ENCODE results near the gene KLK2.

KLK2 gene

DNA sequence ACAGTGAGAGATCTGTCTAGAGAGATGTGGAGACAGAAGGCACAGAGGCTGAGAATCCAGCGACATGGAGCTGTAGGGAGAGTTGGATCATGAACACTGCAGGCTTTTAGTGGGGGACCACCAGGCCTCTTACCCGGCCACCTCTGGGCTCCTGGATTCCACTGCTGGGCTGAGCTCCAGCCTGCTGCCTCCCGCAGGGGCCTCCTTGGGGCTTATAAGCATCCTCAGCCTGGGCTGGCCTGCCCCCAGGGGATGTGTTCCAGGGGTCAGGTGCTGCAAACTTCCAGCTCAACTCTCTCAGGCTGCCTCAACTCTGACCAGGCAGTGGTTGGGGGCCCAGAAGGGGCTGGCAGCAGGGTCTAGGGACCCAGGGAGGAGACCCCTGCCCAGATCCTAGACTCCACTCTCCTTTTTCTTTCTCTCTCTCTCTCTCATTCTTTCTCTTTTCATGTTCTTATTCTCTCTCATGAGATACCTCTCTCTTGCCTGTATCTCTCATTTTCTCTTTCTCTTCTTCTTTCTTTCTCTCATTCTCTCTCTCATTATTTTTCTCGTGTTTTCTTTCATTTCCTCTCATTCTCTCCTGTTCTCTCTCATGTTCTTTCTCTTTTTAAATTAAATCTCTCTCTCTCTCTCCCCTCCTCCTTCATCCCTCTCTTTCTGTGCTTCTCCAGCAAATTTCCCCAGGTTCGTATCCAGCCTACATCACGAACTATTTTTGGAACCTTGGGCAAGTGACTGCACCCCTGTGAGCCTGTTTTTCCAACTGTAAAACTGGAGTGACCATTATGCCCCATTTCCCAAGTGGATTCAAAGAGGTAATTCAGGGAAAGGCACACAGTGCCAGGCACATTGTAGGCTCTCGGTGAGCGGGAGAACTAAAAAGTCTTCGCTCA, 38.2 kb downstream of the KLK2 start, which contains the start of gene KLK4:
TSS of gene KLK4 (minus strand) at position 190 of the 896 bp plus-strand sequence. CDS start 657 bp downstream, outside the sequence.
- H3K4me3 ChIP-seq (ENCODE audit: low read length), result no peak within 1 kb of the TSS
- DNase-seq (ENCODE audit: low read depth), result no peak
- TF ChIP-seq, protein P1, sequence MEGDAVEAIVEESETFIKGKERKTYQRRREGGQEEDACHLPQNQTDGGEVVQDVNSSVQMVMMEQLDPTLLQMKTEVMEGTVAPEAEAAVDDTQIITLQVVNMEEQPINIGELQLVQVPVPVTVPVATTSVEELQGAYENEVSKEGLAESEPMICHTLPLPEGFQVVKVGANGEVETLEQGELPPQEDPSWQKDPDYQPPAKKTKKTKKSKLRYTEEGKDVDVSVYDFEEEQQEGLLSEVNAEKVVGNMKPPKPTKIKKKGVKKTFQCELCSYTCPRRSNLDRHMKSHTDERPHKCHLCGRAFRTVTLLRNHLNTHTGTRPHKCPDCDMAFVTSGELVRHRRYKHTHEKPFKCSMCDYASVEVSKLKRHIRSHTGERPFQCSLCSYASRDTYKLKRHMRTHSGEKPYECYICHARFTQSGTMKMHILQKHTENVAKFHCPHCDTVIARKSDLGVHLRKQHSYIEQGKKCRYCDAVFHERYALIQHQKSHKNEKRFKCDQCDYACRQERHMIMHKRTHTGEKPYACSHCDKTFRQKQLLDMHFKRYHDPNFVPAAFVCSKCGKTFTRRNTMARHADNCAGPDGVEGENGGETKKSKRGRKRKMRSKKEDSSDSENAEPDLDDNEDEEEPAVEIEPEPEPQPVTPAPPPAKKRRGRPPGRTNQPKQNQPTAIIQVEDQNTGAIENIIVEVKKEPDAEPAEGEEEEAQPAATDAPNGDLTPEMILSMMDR (conservative IDR thresholded peaks at IDR 0.05; ENCODE audit: low read depth, low read length), result no peak

DNA sequence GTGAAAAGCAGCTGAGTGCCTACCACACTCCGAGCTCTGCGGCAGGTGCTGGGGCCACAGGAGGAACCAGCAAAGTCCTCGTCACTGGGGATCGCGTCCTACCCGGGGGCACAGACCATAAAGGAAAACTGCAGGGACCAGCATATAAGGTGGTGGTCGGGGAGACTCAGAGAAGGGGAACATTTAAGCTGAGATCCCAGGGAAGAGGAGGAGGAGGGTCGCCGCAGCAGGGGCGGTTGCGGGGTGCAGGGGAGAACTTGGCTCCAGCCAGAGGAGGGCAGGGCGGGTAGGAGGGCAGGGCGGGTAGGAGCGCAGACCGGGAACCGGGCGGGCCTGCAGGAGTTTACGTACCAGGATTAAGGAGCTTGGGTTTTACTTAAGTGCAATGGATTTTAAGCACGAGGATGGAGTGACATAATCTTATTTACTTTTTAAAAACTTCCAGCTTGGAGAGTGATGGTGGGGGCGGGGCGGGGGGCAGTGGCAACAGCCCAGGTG, 38.9 kb downstream of the KLK2 start:
- TF ChIP-seq, protein P1 (conservative IDR thresholded peaks at IDR 0.05; ENCODE audit: low read depth, low read length), result no peak
- DNase-seq (ENCODE audit: low read depth), result no peak
- no peak overlapping the region for H3K4me3 ChIP-seq (ENCODE audit: low read length)

DNA sequence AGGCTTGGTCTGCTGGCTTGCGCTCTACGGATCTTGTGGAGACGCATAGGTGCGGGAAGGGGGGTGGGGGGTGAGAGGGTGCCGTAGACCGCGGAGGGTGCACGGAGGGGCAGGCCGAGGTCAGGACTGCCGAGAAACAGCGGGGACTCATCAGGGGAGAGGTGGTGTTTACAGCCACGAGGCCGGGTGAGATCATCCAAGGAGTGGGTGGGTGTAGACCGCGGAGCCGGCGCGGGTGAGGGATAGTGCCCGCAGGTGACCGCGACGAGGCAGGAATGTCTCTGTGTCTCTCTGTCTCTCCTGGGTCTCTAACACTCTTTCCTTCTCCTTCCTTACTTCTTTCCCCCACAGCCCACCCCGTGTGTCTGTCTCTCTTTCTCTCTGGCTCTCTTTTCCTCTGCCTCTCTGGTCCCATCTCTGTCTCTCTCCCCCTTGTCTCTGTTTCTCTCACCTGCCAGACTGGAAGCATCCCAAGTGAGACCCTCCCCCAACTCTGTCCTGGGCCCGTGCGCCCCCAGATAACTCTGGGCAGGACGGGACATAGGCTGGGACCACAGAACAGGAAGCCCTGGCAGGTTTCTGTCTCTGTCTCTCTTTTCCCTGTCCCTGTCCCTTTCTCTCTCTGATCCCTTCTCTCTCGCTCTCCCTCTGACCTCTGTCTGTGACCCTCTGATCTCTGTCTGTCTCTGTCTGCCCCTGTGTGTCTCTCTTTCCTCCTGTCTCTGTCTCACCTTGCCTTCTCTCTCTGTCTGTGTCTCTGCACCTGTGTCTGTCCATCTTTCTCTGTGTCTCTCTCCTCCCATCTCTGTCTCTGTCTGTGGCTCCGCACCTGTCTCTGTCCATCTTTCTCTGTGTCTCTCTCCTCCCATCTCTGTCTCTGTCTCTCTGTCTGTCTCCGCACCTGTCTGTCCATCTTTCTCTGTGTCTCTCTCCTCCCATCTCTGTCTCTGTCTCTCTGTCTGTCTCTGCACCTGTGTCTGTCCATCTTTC, 39.8 kb downstream of the KLK2 start:
- DNase-seq (ENCODE audit: low read depth), result no peak
- H3K4me3 ChIP-seq (ENCODE audit: low read length), result no peak overlapping the region
- TF ChIP-seq, protein P1 (conservative IDR thresholded peaks at IDR 0.05; ENCODE audit: low read depth, low read length), result no peak

DNA sequence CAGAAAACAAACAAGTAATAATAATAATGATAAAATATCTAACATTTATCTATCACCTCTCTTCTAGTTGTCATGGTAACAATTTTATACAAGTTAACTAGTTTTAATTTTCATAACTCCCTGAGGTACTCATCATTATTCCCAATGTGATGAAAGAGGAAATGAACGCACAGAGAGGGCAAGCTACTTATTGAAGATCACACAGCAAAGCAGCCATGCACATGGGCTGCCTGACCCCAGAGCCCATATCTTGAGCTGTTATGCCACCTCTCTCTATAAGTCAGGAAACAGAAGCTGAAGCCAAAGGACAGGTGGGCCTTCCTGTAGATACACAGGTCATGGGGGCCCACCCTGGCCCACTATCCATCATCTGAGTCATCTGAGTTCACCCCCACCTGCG, 42.8 kb downstream of the KLK2 start:
- DNase-seq (ENCODE audit: low read depth), result no peak
- TF ChIP-seq, protein P1 (conservative IDR thresholded peaks at IDR 0.05; ENCODE audit: low read depth, low read length), result no peak
- H3K4me3 ChIP-seq (ENCODE audit: low read length), result no peak overlapping the region

DNA sequence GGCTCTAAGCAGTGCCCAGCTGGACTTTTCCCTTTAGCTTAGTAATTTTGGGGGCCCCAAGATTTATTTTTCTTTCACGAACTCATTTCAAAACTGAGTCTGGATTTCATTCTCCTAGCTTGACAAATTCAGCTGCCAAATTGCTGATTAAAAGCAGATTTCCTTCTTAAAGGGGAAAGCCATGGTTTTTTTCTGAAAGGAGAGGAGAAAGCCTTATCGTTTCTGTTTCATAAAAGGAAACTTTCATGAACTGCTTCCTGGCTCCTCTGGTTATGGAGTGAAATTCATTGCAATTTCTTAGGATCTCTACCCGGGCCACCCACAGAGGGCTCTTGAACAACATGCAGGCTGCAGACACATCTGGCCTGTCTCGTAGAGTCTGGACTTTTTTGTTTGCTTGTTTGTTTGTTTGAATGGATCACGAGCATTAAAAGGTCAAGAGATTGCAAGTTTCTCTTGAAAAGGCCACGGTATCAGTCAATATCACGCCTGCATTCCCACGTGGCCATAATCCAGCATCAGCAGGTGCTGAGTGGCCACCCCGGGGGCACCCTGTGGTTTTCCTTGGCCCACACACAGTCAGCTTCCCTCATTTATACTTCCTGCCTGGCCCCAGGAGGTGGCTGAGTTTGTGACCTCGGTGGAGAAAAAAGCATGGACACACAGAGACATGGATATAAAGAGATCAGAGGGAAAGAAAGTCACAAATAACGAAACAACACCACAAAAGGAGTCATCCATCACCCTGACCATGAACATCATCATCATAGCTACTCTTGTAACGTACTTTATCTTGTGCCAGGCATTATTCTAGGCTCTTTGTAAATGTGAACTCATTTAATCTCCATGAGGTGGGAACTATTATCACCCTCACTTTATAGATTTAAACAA, 48.4 kb downstream of the KLK2 start:
- TF ChIP-seq, protein P1 (conservative IDR thresholded peaks at IDR 0.05; ENCODE audit: low read depth, low read length), result no peak
- no peak overlapping the region for H3K4me3 ChIP-seq (ENCODE audit: low read length)
- DNase-seq (ENCODE audit: low read depth), result no peak

DNA sequence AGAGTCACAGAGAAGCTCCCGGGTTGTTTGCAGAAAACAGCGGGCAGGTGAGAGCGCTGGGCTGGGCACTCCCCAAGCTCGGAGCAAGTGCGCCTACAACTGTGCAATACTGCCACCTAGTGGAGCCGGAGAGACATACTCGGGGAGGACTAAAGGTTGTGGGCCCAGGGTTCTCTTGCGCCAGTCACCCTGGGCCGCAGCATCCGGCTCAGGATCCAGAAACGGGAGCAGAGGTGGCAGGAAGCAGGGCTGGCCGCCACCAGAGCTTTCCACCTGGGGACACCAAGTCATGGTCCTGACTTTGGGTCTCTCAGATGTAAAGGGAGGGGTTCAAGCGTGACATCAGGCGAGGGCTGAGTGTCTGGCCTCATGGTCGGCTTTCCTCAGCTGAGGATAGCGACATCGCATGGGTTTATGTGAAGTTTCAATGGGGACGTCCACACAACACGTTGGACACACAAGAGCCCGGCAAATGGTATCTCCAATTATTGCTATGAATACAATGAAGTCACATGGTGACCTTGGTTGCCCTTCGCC, 49.1 kb downstream of the KLK2 start:
- TF ChIP-seq, protein P1 (conservative IDR thresholded peaks at IDR 0.05; ENCODE audit: low read depth, low read length), result peak; percentile 86
- no peak for DNase-seq (ENCODE audit: low read depth)
- H3K4me3 ChIP-seq (ENCODE audit: low read length), result no peak overlapping the region
